GM21423 (cell line): ENCODE data around the gene AKR1C1.
"Not testable (repeated sequence)": the region's sequence is repeated elsewhere in the genome, so short reads cannot be mapped to it uniquely, and the experiment has no call there.

Experiments
- ATAC-seq: cut with Tn5 transposase; IDR thresholded peaks from one replicate; pipeline ENCODE4 v1.9.1; 2021; ENCODE audit warnings: mild to moderate bottlenecking, moderate library complexity; ENCODE audit not compliant: unreplicated experiment

The AKR1C1 gene

GRCh38 chr10:4981722-4982471 lies 18.7 kb downstream of the AKR1C1 start:
- no peak for ATAC-seq

- no peak for ATAC-seq
Measured at GRCh38 chr10:4982764-4983226, 19.6 kb downstream of the AKR1C1 start.

GRCh38 chr10:4983615-4984216 lies 20.5 kb downstream of the AKR1C1 start:
- ATAC-seq, result no peak

- ATAC-seq, result no peak
Measured at GRCh38 chr10:4984223-4984622, 21.0 kb downstream of the AKR1C1 start.

GRCh38 chr10:4984971-4985594 lies 21.9 kb downstream of the AKR1C1 start:
- ATAC-seq, result no peak

GRCh38 chr10:4988000-4988641 lies 24.9 kb downstream of the AKR1C1 start:
- not testable (repeated sequence) for ATAC-seq

- no peak for ATAC-seq
Measured at GRCh38 chr10:4990217-4990616, 27.0 kb downstream of the AKR1C1 start.

GRCh38 chr10:4991463-4991862 lies 28.2 kb downstream of the AKR1C1 start:
- ATAC-seq, result not testable (repeated sequence)

GRCh38 chr10:4992564-4992963 lies 29.3 kb downstream of the AKR1C1 start:
- ATAC-seq, result not testable (repeated sequence)

GRCh38 chr10:4994260-4994659 lies 31.0 kb downstream of the AKR1C1 start:
- not testable (repeated sequence) for ATAC-seq

- ATAC-seq, result no peak
Measured at GRCh38 chr10:4998671-4999070, 35.5 kb downstream of the AKR1C1 start.

GRCh38 chr10:5002013-5002727 lies 39.0 kb downstream of the AKR1C1 start:
- no peak for ATAC-seq

GRCh38 chr10:5003127-5004029 lies 40.2 kb downstream of the AKR1C1 start, which contains the start of gene AKR1C2:
Gene AKR1C2, minus strand, starts transcription at chr10:5003857. Its CDS starts 22 bp downstream, at chr10:5003835.
- ATAC-seq, result not testable (repeated sequence)

- not testable (repeated sequence) for ATAC-seq
Measured at GRCh38 chr10:5004030-5004385, 40.8 kb downstream of the AKR1C1 start.

- not testable (repeated sequence) for ATAC-seq
Measured at GRCh38 chr10:5004501-5004900, 41.3 kb downstream of the AKR1C1 start.

- not testable (repeated sequence) for ATAC-seq
Measured at GRCh38 chr10:5008857-5009548, 45.8 kb downstream of the AKR1C1 start.

GRCh38 chr10:5010043-5010442 lies 46.8 kb downstream of the AKR1C1 start:
- ATAC-seq, result not testable (repeated sequence)

GRCh38 chr10:5011392-5011791 lies 48.2 kb downstream of the AKR1C1 start:
- not testable (repeated sequence) for ATAC-seq

- ATAC-seq, result no peak
Measured at GRCh38 chr10:5012595-5012994, 49.4 kb downstream of the AKR1C1 start.
